ENCODE measurements around the gene AKR1C3.

DNA sequence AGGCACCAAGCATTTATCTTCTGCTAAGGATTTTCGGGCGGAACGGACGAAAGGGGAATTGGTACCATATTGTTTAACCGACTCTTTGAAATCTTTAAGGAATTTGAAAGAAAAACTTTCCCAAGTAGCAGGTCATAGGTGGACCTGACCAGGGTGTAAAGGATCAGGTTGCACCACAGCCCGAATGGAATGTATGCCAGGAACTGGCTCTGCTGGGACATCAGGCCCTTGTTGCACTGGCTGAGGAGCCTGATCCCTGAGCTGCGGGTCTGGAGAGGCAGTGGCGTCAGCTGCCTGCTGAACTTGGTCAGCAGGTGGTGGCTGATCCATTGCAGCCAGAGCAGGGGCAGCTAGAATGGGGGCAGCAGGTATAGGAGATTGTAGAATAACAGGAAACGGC is 49.1 kb upstream of the AKR1C3 start:
- no peak for TF ChIP-seq EZH2 (IDR thresholded peaks at IDR 0.05; ENCODE audit: low read length, unreplicated experiment)
- TF ChIP-seq, protein P1, sequence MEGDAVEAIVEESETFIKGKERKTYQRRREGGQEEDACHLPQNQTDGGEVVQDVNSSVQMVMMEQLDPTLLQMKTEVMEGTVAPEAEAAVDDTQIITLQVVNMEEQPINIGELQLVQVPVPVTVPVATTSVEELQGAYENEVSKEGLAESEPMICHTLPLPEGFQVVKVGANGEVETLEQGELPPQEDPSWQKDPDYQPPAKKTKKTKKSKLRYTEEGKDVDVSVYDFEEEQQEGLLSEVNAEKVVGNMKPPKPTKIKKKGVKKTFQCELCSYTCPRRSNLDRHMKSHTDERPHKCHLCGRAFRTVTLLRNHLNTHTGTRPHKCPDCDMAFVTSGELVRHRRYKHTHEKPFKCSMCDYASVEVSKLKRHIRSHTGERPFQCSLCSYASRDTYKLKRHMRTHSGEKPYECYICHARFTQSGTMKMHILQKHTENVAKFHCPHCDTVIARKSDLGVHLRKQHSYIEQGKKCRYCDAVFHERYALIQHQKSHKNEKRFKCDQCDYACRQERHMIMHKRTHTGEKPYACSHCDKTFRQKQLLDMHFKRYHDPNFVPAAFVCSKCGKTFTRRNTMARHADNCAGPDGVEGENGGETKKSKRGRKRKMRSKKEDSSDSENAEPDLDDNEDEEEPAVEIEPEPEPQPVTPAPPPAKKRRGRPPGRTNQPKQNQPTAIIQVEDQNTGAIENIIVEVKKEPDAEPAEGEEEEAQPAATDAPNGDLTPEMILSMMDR (conservative IDR thresholded peaks at IDR 0.05; ENCODE audit: low read depth, low read length), result no peak
- TF ChIP-seq EZH2phosphoT487 (IDR thresholded peaks at IDR 0.05; ENCODE audit: borderline replicate concordance, low read length), result no peak
